DMS 273 treated with DMSO at 0.1 percent for 48 hours (cell line): ENCODE results near the gene SCAPER.
"Not testable (repeated sequence)": the region's sequence is repeated elsewhere in the genome, so short reads cannot be mapped to it uniquely, and the experiment has no call there.

Experiments
- DNase-seq: peaks from one replicate; lab custom pipeline; 2025; lab: John Stamatoyannopoulos, UW

SCAPER gene

GRCh38 chr15:76321602-76322001 lies 583.5 kb downstream of the SCAPER start:
- no peak for DNase-seq

- no peak for DNase-seq
Observed at GRCh38 chr15:76321171-76321570, 584.0 kb downstream of the SCAPER start.

GRCh38 chr15:76320012-76320411 lies 585.1 kb downstream of the SCAPER start:
- no peak for DNase-seq

- DNase-seq = peak; percentile 36
Observed at GRCh38 chr15:76313731-76314130, 591.4 kb downstream of the SCAPER start.

- DNase-seq = not testable (repeated sequence)
Observed at GRCh38 chr15:76313175-76313567, 592.0 kb downstream of the SCAPER start.

GRCh38 chr15:76312540-76313174 lies 592.5 kb downstream of the SCAPER start:
- DNase-seq = no peak

GRCh38 chr15:76311100-76311953 lies 593.8 kb downstream of the SCAPER start, which contains the start of gene ETFA:
Gene ETFA (minus strand): TSS chr15:76311469. CDS start chr15:76311388, 81 bp downstream.
- DNase-seq = peak; percentile 79

GRCh38 chr15:76310475-76311099 lies 594.6 kb downstream of the SCAPER start:
- DNase-seq = no peak

GRCh38 chr15:76309601-76310330 lies 595.4 kb downstream of the SCAPER start:
- no peak for DNase-seq

GRCh38 chr15:76303909-76304308 lies 601.2 kb downstream of the SCAPER start:
- no peak for DNase-seq

- DNase-seq = no peak
Observed at GRCh38 chr15:76299786-76300185, 605.4 kb downstream of the SCAPER start.

- DNase-seq = no peak
Observed at GRCh38 chr15:76298986-76299385, 606.2 kb downstream of the SCAPER start.

GRCh38 chr15:76297951-76298350 lies 607.2 kb downstream of the SCAPER start:
- DNase-seq = not testable (repeated sequence)
